ENCODE data around the gene ZNF688.

ZNF688 gene

DNA sequence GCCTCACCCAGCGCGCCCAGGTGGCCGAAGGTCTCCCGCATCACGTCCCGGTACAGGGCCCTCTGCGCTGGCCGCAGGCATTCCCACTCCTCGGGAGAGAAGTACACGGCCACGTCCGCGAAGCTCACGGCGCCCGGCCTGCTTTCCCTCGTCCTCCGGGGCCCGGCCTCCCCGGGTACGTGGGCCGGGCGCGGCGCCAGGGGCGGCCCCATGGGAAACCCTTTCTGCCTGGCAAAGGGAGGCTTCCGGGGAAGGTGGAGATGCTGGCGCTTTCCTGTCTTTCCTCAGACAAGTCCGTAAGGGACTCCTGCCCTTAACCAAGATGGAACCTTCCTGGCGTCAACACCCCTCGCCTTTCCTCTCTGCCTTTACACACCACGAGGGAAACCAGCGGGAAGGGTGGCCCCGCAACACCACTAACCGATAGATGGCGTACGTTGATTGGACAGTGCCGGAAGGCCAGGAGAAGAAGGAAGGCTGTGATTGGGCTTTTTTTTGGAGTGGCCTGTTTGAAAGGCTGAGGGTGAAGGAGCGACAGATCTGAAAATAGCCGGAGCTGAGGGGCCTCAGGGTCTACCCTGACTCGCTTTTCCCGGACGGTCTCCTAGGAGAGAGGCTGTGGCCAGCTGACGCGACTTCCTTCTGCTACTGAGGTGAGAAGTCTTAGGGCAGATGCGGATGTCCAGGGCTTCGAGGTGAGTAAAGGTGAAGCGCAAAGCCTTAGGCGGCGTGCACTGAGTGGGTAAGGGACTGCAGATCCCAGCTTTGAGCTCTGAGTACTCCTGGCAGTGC is 14.1 kb upstream of the ZNF688 start, which contains the start of gene ZNF785:
TSS of gene ZNF785 (minus strand) at position 298 of the 792 bp plus-strand sequence. CDS start at position 212, 86 bp downstream.
- peak; percentile 99 for DNase-seq (ENCODE audit: low read depth)

- DNase-seq (ENCODE audit: low read depth), result no peak
Observed at GRCh38 chr16:30585022-30585399, 13.5 kb upstream of the ZNF688 start.

DNA sequence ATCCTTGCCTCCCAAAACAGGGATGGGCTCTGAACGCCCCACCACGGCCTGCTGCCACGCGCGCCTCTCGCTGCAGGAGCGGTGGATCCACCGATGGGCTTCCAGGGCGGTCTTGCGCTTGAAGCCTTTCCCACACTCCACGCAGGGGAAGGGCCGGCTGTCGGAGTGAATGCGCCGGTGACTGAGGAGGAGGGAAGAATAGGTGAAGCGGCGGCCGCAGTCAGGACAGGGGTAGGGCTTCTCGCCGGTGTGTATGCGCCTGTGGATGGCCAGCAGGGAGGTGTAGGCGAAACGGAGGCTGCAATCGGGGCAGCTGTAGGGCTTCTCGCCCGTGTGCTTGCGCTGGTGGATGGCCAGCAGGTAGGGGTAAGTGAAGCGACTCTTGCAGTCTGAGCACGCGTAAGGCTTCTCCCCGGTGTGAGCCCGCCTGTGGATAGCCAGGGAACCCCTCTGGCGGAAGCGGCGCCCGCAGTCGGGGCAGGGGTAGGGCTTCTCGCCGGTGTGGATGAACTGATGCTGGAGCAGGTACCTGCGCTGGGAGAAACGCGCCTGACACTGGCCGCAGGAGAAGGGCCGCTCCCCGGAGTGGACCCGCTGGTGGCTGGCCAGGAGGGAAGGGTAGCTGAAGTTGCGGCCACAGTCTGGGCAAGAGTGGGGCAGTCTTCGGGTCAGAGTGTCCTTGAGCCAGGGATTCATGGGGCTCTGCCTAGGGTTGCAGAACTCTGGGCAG is 11.3 kb upstream of the ZNF688 start:
- DNase-seq (ENCODE audit: low read depth), result no peak

DNA sequence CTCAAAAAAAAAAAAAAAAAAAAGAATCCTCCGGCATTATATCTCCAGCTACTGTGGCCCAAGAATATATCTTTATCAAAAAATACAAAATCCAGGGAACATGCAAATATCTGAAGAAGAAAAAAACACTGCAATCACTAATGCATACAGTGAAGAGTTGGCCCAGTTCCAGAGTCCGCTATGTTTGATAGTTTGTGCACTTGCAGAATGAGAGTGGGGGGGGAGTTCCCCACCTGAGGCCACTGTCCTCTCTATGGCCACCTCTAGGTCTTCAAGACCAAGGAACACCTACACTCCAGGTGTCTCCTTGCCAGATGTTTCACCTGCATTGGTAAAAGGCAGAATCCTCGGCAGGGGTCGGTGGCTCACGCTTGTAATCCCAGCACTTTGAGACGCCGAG is 9.9 kb upstream of the ZNF688 start:
- no peak for DNase-seq (ENCODE audit: low read depth)

GRCh38 chr16:30574678-30575077 is 3.2 kb upstream of the ZNF688 start:
- no peak for DNase-seq (ENCODE audit: low read depth)

DNA sequence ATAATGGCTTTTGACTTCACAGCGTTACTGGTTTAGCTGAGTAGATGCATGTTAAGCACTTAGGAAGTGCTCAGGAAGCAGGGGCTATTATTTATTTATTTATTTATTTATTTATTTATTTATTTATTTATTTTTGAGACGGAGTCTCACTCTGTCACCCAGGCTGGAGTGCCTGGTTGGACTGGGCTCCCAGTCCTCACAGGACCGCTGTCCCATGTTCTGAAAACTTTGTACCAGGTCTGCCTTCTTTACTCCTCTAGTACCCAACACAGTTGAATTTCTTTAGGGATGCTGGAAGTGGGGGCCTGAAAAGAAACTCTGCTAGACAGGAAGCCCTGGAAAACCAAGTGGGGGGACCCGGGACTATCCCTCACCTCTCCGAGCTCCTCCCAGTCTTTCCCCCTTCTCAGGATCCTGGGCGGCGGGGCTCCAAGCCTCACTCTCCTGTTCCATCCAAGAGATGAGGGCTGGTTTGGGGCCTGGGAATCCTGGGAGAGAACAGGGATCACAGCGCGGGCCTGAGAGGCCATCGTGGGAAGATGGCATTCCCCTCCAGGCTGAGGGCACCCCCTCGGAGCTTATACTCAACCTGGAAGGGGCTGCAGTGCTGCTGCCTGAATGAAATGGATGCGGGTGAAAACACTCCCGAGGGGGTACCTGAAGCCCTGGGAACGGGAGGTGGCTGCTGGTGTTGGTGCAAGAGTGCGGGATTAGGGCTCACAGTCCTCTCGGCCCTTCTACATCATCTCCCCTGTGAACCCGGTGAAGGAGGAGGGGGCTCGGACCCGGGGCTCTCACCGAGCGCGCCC is 674 bp downstream of the ZNF688 start:
- DNase-seq (ENCODE audit: low read depth), result no peak

GRCh38 chr16:30569746-30570635 is 1.5 kb downstream of the ZNF688 start:
- no peak for DNase-seq (ENCODE audit: low read depth)

DNA sequence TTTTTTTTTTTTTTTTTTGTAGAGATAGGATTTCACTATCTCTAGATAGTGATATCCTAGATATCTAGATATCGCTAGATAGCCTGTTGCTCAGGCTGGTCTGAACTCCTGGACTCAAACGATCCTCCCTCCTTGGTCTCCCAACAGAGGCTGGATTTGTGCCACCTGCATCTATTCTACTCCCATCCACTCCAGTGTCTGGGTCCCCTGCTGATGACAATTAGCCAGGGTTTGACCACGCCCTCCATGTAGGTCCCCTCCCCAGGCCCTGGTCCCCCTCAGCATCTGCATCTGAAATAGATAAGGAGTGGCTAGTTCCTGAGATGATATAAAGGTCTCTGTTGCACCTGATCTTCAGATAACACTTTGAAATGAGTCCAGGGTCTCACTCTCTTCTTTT is 2.2 kb downstream of the ZNF688 start:
- no peak for DNase-seq (ENCODE audit: low read depth)

GRCh38 chr16:30567991-30568638 is 3.4 kb downstream of the ZNF688 start:
- DNase-seq (ENCODE audit: low read depth), result peak; percentile 51

DNA sequence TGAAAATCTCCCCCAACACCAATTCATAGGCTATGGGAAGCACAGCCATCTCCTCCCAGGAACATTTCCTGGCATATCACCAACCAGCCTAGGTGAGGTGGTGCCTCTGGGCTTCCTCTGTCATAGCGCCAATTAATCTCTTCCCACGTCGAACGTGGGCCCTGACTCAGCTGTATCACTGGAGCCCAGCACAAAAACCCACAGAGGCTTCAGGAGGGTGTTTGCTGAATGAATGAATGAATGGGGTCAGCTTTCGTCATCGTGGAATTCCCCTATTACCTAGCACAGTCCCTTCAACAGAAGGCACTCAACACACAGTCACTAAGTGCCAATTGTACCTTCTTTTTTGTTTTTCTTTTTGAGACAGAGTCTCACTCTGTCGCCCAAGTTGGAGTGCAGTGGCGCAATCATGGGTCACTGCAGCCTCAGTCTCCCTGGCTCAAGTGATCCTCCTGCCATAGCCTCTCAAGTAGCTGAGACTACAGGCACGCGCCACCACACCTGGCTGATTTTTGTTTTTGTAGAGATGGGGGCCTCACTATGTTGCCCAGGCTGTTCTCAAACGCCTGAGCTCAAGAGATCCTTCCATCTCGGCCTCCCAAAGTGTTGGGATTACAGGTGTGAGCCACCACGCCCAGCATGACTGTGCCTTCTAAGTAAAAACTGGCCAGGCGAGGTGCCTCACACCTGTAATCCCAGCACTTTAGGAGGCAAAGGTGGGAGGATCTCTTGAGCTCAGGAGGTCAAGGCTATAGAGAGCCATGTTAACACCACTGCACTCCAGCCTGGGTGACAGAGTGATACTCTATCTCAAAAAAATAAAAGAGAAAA is 4.1 kb downstream of the ZNF688 start:
- DNase-seq (ENCODE audit: low read depth), result no peak

DNA sequence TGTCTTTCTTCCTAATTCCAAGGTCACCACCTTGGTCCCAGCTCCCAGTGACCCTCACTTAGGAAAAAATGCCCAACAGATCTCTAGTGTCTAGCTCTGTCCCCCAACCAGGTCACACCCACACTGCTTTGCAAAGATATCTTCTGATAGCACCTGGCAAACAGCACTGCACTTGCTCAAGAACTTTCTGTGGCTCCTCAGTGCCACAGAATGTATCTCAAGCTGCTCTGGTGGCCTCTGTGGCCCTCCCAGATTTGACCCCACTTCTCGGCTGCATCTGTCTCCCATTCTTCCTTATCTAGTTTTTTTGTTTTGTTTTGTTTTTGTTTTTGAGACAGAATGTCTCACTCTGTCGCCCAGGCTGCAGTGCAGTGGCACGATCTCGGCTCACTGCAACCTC is 5.0 kb downstream of the ZNF688 start:
- DNase-seq (ENCODE audit: low read depth), result no peak

- no peak for DNase-seq (ENCODE audit: low read depth)
Observed at GRCh38 chr16:30565984-30566383, 5.5 kb downstream of the ZNF688 start.

DNA sequence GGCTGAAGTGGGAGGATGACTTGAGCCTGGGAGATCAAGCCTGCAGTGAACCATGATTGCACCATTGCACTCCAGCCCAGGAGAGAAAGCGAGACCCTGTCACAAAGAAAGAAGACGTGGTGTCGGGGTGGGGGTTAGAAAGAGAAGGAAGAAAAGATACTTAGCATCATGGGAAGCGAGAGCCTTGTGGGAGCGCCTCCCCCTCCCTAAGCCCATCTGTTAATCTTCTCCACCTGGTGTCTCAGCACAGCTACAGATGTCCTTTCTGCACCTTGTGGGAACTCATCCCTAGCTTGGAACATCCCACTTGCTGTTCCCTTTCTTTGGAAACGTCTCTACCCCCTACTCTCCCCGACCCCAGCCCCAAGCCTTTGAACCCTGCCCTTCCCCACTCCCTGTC is 6.0 kb downstream of the ZNF688 start:
- no peak for DNase-seq (ENCODE audit: low read depth)

GRCh38 chr16:30562021-30562420 is 9.5 kb downstream of the ZNF688 start:
- DNase-seq (ENCODE audit: low read depth), result no peak

GRCh38 chr16:30561089-30561816 is 10.3 kb downstream of the ZNF688 start:
- DNase-seq (ENCODE audit: low read depth), result no peak

DNA sequence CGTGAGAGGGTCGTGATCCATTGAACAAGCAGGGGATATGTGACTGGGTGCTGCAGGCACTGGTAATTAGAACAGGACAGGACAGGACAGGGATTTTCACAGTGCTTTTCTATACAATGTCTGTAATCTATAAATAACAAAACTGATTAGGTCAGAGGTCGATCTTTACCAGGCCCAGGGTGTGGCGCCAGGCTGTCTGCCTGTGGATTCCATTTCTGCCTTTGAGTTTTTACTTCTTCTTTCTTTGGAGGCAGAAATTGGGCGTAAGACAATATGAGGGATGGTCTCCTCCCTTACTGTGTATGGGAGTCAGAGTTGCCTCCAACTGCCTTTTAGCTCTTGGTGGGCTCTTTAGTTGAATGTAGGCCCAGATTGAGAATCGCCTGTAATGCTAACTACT is 11.8 kb downstream of the ZNF688 start:
- no peak for DNase-seq (ENCODE audit: low read depth)

GRCh38 chr16:30558789-30559377 is 12.6 kb downstream of the ZNF688 start:
- no peak for DNase-seq (ENCODE audit: low read depth)

- peak; percentile 95 for DNase-seq (ENCODE audit: low read depth)
Observed at GRCh38 chr16:30557957-30558788, 13.3 kb downstream of the ZNF688 start, which contains the start of gene ZNF764. TSS of gene ZNF764 (minus strand) at chr16:30558374. CDS start at chr16:30558182, 192 bp downstream.

Measured in fibroblast of the conjunctiva (primary cell).